Astrocyte (in vitro differentiated cells and primary cell): Measurements from ENCODE around the gene STK36. TPM values are rescaled to one million over a fixed set of nuclear protein-coding genes. Genes with fewer than 3 reads are reported as not detected.

Experiments
- DNase-seq: peaks from one replicate; pipeline ENCODE4 v3.0.0-alpha.2; 2010; ENCODE audit warnings: low read depth
- FAIRE-seq: peaks from 2 replicates; lab custom pipeline; 2011; peaks lifted over from hg19 to GRCh38; lab: Jason Lieb, UNC
- H2AFZ ChIP-seq: 2 replicates; pipeline ENCODE4 v1.6.0; 2012; ENCODE audit warnings: low read depth, low read length, inconsistent platforms
- H3K27ac ChIP-seq: 2 replicates; pipeline ENCODE4 v1.5.1; 2011; ENCODE audit warnings: low read depth, low read length, inconsistent platforms
- H3K27me3 ChIP-seq: 2 replicates; pipeline ENCODE4 v1.6.0; 2011; ENCODE audit warnings: low read length, inconsistent platforms; ENCODE audit not compliant: insufficient read depth
- H3K36me3 ChIP-seq: 2 replicates; pipeline ENCODE4 v1.5.1; 2011; ENCODE audit warnings: low read length, inconsistent platforms; ENCODE audit not compliant: insufficient read depth
- H3K4me1 ChIP-seq: 2 replicates; pipeline ENCODE4 v1.5.1; 2011; ENCODE audit warnings: low read length, inconsistent platforms; ENCODE audit not compliant: insufficient read depth
- H3K4me2 ChIP-seq: 2 replicates; pipeline ENCODE4 v1.6.0; 2012; ENCODE audit warnings: low read length, inconsistent platforms
- H3K4me3 ChIP-seq: 2 replicates; pipeline ENCODE4 v1.5.1; 2011; ENCODE audit warnings: low read depth, mild to moderate bottlenecking, low read length, inconsistent platforms; ENCODE audit not compliant: insufficient read depth
- H3K79me2 ChIP-seq: 2 replicates; pipeline ENCODE4 v1.6.0; 2012; ENCODE audit warnings: mild to moderate bottlenecking, low read length, inconsistent platforms; ENCODE audit not compliant: insufficient read depth
- H3K9ac ChIP-seq: 2 replicates; pipeline ENCODE4 v1.6.0; 2012; ENCODE audit warnings: mild to moderate bottlenecking, low read length, inconsistent platforms
- H3K9me3 ChIP-seq: 2 replicates; pipeline ENCODE4 v1.5.1; 2012; ENCODE audit warnings: low read depth, mild to moderate bottlenecking, low read length, inconsistent platforms; ENCODE audit not compliant: insufficient read depth
- H4K20me1 ChIP-seq: 2 replicates; pipeline ENCODE4 v1.6.0; 2012; ENCODE audit warnings: low read length, inconsistent platforms; ENCODE audit not compliant: insufficient read depth
- H3K27ac Mint-ChIP-seq: one replicate; pipeline ENCODE4 v1.8.0; 2021; ENCODE audit warnings: mild to moderate bottlenecking, mixed read lengths; ENCODE audit not compliant: unreplicated experiment
- H3K27me3 Mint-ChIP-seq: one replicate; pipeline ENCODE4 v1.8.0; 2021; ENCODE audit warnings: low read depth, mixed read lengths; ENCODE audit not compliant: unreplicated experiment
- H3K36me3 Mint-ChIP-seq: one replicate; pipeline ENCODE4 v1.8.0; 2021; ENCODE audit warnings: low read depth, mixed read lengths; ENCODE audit not compliant: unreplicated experiment
- H3K4me1 Mint-ChIP-seq: one replicate; pipeline ENCODE4 v1.8.0; 2021; ENCODE audit warnings: low read depth, mixed read lengths; ENCODE audit not compliant: unreplicated experiment
- H3K4me3 Mint-ChIP-seq: one replicate; pipeline ENCODE4 v1.8.0; 2021; ENCODE audit warnings: mild to moderate bottlenecking, moderate library complexity, mixed read lengths; ENCODE audit not compliant: unreplicated experiment
- H3K9me3 Mint-ChIP-seq: one replicate; pipeline ENCODE4 v1.8.0; 2021; ENCODE audit warnings: mild to moderate bottlenecking, mixed read lengths; ENCODE audit not compliant: unreplicated experiment
- CTCF ChIP-seq: IDR thresholded peaks from 2 replicates; pipeline ENCODE4 v1.5.1; 2011; ENCODE audit warnings: low read depth, mild to moderate bottlenecking, inconsistent platforms, low read length, moderate library complexity; ENCODE audit not compliant: insufficient read depth
- EZH2 ChIP-seq: IDR thresholded peaks from 2 replicates; pipeline ENCODE4 v1.6.1; 2012; ENCODE audit warnings: mild to moderate bottlenecking, low read length, inconsistent platforms; ENCODE audit not compliant: insufficient read depth
- total RNA-seq: library from RNA; stranded (reverse); gene quantifications from 2 replicates; pipeline ENCODE4 v1.2.1, GENCODE V29; 2021

STK36 gene
- total RNA-seq, 1 donor from 2014 or later, result 42.6 TPM

DNA sequence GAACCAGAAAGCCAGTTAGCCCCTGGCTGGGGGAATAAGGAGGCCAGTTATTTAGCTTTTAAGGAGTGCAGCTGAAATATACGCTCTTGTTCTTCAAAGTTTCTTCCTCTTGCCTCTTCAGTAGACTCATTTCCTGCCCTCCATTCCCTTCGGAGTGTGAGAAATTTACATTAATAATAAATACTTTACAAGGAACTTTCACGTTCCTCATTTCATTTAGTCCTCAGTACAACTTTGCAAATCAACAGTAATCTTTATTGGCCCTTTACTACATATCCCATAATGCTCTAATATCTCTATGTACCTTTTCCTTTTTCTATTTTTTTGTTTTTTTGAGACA is 48.5 kb upstream of the STK36 start:
- peaks cover 3% of the 10 kb centered on the region for H3K27me3 Mint-ChIP-seq
- H3K4me1 Mint-ChIP-seq, result peaks cover 8% of the 10 kb centered on the region
- no peaks in the 10 kb centered on the region for H3K27me3 ChIP-seq
- no peak overlapping the region for H3K4me3 ChIP-seq
- H2AFZ ChIP-seq, result no peak overlapping the region
- FAIRE-seq, result no peak
- no peak overlapping the region for H3K27ac Mint-ChIP-seq
- H3K36me3 ChIP-seq, result no peaks in the 10 kb centered on the region
- no peak overlapping the region for H3K9ac ChIP-seq
- H3K4me2 ChIP-seq, result no peak overlapping the region
- no peaks in the 10 kb centered on the region for H3K9me3 ChIP-seq
- H3K27ac ChIP-seq, result no peak overlapping the region
- no peak for DNase-seq
- no peak overlapping the region for H3K4me3 Mint-ChIP-seq
- no peak for TF ChIP-seq EZH2
- no peak for TF ChIP-seq CTCF
- no peaks in the 10 kb centered on the region for H4K20me1 ChIP-seq
- H3K79me2 ChIP-seq, result no peaks in the 10 kb centered on the region
- peaks cover 1% of the 10 kb centered on the region for H3K9me3 Mint-ChIP-seq
- peaks cover 8% of the 10 kb centered on the region for H3K36me3 Mint-ChIP-seq
- H3K4me1 ChIP-seq, result no peaks in the 10 kb centered on the region

DNA sequence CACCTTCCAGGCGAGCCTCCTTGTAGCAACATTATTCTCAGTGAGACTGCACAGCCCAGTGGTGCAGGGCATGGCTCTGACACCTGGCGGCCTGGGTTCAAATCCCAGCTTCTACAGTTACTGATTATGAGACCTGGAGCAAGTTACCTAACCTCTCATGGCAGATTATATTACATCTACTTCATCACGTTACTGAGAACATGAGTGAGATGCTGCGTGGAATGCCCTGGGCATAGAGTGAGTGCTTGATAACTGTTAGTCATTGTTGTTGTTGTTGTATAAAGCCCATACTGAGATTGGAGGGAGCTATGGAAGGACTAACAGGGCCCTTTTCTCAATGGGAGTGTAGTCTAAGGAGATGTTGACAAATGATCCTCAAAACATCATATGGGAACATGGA is 45.5 kb upstream of the STK36 start:
- H3K9me3 ChIP-seq, result no peaks in the 10 kb centered on the region
- no peak for FAIRE-seq
- Mint-ChIP-seq H3K4me3 (no peak overlapping the region), H3K27me3 (peaks cover 4% of the 10 kb centered on the region), H3K4me1 (peaks cover 8% of the 10 kb centered on the region), H3K9me3 (peaks cover 1% of the 10 kb centered on the region), H3K36me3 (peaks cover 6% of the 10 kb centered on the region), H3K27ac (no peak overlapping the region)
- H3K79me2 ChIP-seq, result no peaks in the 10 kb centered on the region
- H3K4me1 ChIP-seq, result peaks cover under 1% of the 10 kb centered on the region
- H3K4me2 ChIP-seq, result no peak overlapping the region
- H3K9ac ChIP-seq, result no peak overlapping the region
- no peaks in the 10 kb centered on the region for H3K36me3 ChIP-seq
- no peak overlapping the region for H3K4me3 ChIP-seq
- H4K20me1 ChIP-seq, result no peaks in the 10 kb centered on the region
- H2AFZ ChIP-seq, result no peak overlapping the region
- TF ChIP-seq EZH2, result no peak
- no peak for DNase-seq
- no peak overlapping the region for H3K27ac ChIP-seq
- H3K27me3 ChIP-seq, result no peaks in the 10 kb centered on the region

- Histone ChIP-seq H3K27ac (no peak overlapping the region), H3K36me3 (no peaks in the 10 kb centered on the region), H3K4me2 (no peak overlapping the region), H4K20me1 (no peaks in the 10 kb centered on the region), H3K9me3 (no peaks in the 10 kb centered on the region), H3K27me3 (no peaks in the 10 kb centered on the region), H2AFZ (no peak overlapping the region), H3K4me3 (no peak overlapping the region), H3K9ac (no peak overlapping the region), H3K79me2 (no peaks in the 10 kb centered on the region), H3K4me1 (peaks cover 6% of the 10 kb centered on the region)
- FAIRE-seq (no peak), DNase-seq (no peak)
- Mint-ChIP-seq H3K36me3 (peaks cover 6% of the 10 kb centered on the region), H3K27me3 (peaks cover 4% of the 10 kb centered on the region), H3K4me3 (no peak overlapping the region), H3K27ac (no peak overlapping the region), H3K4me1 (peaks cover 5% of the 10 kb centered on the region), H3K9me3 (peaks cover 1% of the 10 kb centered on the region)
- TF ChIP-seq EZH2 (no peak), CTCF (no peak)
Measured at GRCh38 chr2:218627939-218628338, 43.9 kb upstream of the STK36 start.
